ENCODE results near the gene PIPOX.

The PIPOX gene

DNA sequence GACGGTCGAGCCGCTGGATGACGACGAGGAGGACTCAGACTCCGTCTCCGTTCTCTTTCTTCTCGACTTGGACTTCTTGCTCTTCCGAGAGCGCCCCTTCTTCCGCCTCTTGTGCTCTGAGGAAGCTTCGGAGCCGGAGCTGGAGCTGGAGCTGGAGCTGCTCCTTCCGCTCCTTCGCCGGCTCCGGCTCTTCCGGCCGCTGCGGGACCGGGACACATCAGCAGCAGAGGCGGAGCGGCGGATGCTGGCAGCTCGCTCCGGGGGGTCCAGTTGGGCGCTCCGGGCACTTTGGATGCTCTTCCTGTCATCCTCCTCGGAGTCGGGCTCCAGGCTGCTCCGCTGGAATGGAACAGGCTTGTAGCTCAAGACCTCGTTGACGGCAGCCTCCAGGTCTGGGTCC, 36.9 kb downstream of the PIPOX start:
- no peaks in the 10 kb centered on the region for H3K79me2 ChIP-seq (ENCODE audit: insufficient read depth, low read length)
- H3K36me3 ChIP-seq (ENCODE audit: insufficient read depth, low read length) = peaks cover 28% of the 10 kb centered on the region
- H3F3A ChIP-seq (ENCODE audit: insufficient read depth, low read length) = no peaks in the 10 kb centered on the region
- H3K9ac ChIP-seq (ENCODE audit: low read length) = no peak overlapping the region
- no peak overlapping the region for H2AFZ ChIP-seq (ENCODE audit: low read length)
- H3K4me3 ChIP-seq (ENCODE audit: low read depth, low read length, poor library complexity, severe bottlenecking) = no peak overlapping the region
- TF ChIP-seq, protein P1, sequence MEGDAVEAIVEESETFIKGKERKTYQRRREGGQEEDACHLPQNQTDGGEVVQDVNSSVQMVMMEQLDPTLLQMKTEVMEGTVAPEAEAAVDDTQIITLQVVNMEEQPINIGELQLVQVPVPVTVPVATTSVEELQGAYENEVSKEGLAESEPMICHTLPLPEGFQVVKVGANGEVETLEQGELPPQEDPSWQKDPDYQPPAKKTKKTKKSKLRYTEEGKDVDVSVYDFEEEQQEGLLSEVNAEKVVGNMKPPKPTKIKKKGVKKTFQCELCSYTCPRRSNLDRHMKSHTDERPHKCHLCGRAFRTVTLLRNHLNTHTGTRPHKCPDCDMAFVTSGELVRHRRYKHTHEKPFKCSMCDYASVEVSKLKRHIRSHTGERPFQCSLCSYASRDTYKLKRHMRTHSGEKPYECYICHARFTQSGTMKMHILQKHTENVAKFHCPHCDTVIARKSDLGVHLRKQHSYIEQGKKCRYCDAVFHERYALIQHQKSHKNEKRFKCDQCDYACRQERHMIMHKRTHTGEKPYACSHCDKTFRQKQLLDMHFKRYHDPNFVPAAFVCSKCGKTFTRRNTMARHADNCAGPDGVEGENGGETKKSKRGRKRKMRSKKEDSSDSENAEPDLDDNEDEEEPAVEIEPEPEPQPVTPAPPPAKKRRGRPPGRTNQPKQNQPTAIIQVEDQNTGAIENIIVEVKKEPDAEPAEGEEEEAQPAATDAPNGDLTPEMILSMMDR (IDR thresholded peaks at IDR 0.05; ENCODE audit: low read length) = no peak
- no peak for TF ChIP-seq EZH2 (IDR thresholded peaks at IDR 0.05; ENCODE audit: borderline replicate concordance, low read length)
- no peaks in the 10 kb centered on the region for H3K9me3 ChIP-seq (ENCODE audit: low read length)
- H3K27ac ChIP-seq (ENCODE audit: low read depth, low read length, poor library complexity, severe bottlenecking) = no peak overlapping the region
- H3K4me2 ChIP-seq (ENCODE audit: low read length) = no peak overlapping the region
- H4K20me1 ChIP-seq (ENCODE audit: insufficient read depth, low read length) = no peaks in the 10 kb centered on the region
- no peaks in the 10 kb centered on the region for H3K9me2 ChIP-seq (ENCODE audit: low read depth, low read length)
- H3K4me1 ChIP-seq (ENCODE audit: insufficient read depth, low read length, severe bottlenecking) = no peaks in the 10 kb centered on the region
- no peaks in the 10 kb centered on the region for H3K27me3 ChIP-seq (ENCODE audit: insufficient read depth, low read length)

DNA sequence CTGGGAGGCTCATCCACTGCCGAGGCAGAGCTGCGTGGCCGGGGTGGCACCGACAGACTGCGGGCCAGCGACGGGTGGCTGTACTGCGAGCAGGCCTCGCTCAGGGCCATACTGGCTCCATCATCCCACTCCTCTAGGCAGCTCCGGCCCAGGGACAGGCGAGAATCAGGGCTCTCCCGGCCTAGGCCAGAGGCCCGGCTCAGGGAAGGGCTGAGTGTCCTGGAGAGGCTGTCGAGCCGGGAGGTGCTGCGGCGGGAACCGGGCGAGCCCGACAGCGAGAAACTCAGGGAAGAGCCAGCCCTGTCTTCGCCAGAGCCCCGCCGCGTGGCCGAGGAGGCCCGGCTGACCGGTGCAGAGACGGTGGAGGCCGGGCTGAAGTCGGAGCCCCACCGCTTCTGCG, 37.4 kb downstream of the PIPOX start:
- Histone ChIP-seq H3K9me3 (ENCODE audit: low read length) (no peaks in the 10 kb centered on the region), H2AFZ (ENCODE audit: low read length) (no peak overlapping the region), H3K27me3 (ENCODE audit: insufficient read depth, low read length) (no peaks in the 10 kb centered on the region), H3K9me2 (ENCODE audit: low read depth, low read length) (no peaks in the 10 kb centered on the region), H3K4me3 (ENCODE audit: low read depth, low read length, poor library complexity, severe bottlenecking) (no peak overlapping the region), H3K79me2 (ENCODE audit: insufficient read depth, low read length) (no peaks in the 10 kb centered on the region), H3F3A (ENCODE audit: insufficient read depth, low read length) (no peaks in the 10 kb centered on the region), H3K4me1 (ENCODE audit: insufficient read depth, low read length, severe bottlenecking) (no peaks in the 10 kb centered on the region), H3K27ac (ENCODE audit: low read depth, low read length, poor library complexity, severe bottlenecking) (no peak overlapping the region), H3K9ac (ENCODE audit: low read length) (no peak overlapping the region), H4K20me1 (ENCODE audit: insufficient read depth, low read length) (no peaks in the 10 kb centered on the region), H3K36me3 (ENCODE audit: insufficient read depth, low read length) (peaks cover 32% of the 10 kb centered on the region), H3K4me2 (ENCODE audit: low read length) (no peak overlapping the region)
- TF ChIP-seq, protein P1 (IDR thresholded peaks at IDR 0.05; ENCODE audit: low read length) = no peak
- no peak for TF ChIP-seq EZH2 (IDR thresholded peaks at IDR 0.05; ENCODE audit: borderline replicate concordance, low read length)

GRCh38 chr17:29080965-29081364, 38.0 kb downstream of the PIPOX start:
- no peak overlapping the region for H3K4me3 ChIP-seq (ENCODE audit: low read depth, low read length, poor library complexity, severe bottlenecking)
- no peak overlapping the region for H2AFZ ChIP-seq (ENCODE audit: low read length)
- H3K4me1 ChIP-seq (ENCODE audit: insufficient read depth, low read length, severe bottlenecking) = no peaks in the 10 kb centered on the region
- H3K27ac ChIP-seq (ENCODE audit: low read depth, low read length, poor library complexity, severe bottlenecking) = no peak overlapping the region
- no peaks in the 10 kb centered on the region for H4K20me1 ChIP-seq (ENCODE audit: insufficient read depth, low read length)
- no peak overlapping the region for H3K4me2 ChIP-seq (ENCODE audit: low read length)
- no peaks in the 10 kb centered on the region for H3K27me3 ChIP-seq (ENCODE audit: insufficient read depth, low read length)
- H3K79me2 ChIP-seq (ENCODE audit: insufficient read depth, low read length) = no peaks in the 10 kb centered on the region
- no peaks in the 10 kb centered on the region for H3K9me2 ChIP-seq (ENCODE audit: low read depth, low read length)
- H3K9me3 ChIP-seq (ENCODE audit: low read length) = no peaks in the 10 kb centered on the region
- H3K9ac ChIP-seq (ENCODE audit: low read length) = no peak overlapping the region
- TF ChIP-seq, protein P1 (IDR thresholded peaks at IDR 0.05; ENCODE audit: low read length) = no peak
- no peak for TF ChIP-seq EZH2 (IDR thresholded peaks at IDR 0.05; ENCODE audit: borderline replicate concordance, low read length)
- H3F3A ChIP-seq (ENCODE audit: insufficient read depth, low read length) = no peaks in the 10 kb centered on the region
- H3K36me3 ChIP-seq (ENCODE audit: insufficient read depth, low read length) = peaks cover 38% of the 10 kb centered on the region
